ENCODE data around the gene ZNF714.

The ZNF714 gene

DNA sequence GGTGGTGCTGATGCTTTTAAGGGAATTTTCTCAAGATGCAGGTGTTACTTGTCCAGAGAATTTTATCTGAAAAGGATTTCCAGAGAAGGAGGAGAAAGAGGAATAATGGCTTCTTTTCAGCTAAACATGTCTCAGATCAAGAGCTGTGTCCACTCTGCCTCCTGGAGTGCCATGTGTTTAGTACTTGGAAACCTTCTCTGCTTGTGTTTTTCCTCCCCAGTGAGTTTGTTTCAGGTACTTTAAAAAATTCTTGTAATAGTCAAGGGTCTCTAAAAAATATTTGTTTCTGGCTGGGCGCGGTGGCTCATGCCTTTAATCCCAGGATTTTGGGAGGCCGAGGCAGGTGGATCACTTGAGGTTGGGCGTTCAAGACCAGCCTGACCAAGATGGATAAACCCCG is 82.5 kb downstream of the ZNF714 start:
- no peak for DNase-seq (ENCODE audit: low read depth)
- no peak overlapping the region for H3K4me3 ChIP-seq (ENCODE audit: low read depth, low read length)
- TF ChIP-seq, protein P1, sequence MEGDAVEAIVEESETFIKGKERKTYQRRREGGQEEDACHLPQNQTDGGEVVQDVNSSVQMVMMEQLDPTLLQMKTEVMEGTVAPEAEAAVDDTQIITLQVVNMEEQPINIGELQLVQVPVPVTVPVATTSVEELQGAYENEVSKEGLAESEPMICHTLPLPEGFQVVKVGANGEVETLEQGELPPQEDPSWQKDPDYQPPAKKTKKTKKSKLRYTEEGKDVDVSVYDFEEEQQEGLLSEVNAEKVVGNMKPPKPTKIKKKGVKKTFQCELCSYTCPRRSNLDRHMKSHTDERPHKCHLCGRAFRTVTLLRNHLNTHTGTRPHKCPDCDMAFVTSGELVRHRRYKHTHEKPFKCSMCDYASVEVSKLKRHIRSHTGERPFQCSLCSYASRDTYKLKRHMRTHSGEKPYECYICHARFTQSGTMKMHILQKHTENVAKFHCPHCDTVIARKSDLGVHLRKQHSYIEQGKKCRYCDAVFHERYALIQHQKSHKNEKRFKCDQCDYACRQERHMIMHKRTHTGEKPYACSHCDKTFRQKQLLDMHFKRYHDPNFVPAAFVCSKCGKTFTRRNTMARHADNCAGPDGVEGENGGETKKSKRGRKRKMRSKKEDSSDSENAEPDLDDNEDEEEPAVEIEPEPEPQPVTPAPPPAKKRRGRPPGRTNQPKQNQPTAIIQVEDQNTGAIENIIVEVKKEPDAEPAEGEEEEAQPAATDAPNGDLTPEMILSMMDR (conservative IDR thresholded peaks at IDR 0.05; ENCODE audit: low read depth, low read length): no peak

DNA sequence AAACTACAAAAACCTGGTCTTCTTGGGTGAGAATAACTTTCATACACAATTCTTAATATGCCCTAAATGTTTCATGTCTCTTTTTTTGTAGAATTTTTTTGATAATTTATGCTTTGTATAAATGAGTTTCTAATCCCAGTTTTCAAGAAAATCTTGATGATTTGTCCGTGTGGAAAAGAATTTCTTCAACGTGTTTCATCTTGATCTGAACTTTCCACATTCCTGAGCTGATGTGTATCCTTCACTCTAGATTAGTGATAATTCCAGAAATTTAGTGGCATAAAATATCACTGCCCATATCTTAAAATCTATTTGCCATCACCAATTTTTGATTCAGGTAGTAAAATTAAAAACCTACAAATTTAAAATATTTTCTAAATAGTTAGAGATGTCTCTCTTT is 84.4 kb downstream of the ZNF714 start:
- TF ChIP-seq, protein P1 (conservative IDR thresholded peaks at IDR 0.05; ENCODE audit: low read depth, low read length): no peak
- H3K4me3 ChIP-seq (ENCODE audit: low read depth, low read length): no peak overlapping the region
- DNase-seq (ENCODE audit: low read depth): no peak
